GM21619 (cell line): ENCODE data around the gene IQCC.
"Not testable (repeated sequence)": the region's sequence is repeated elsewhere in the genome, so short reads cannot be mapped to it uniquely, and the experiment has no call there.

Source experiments
- ATAC-seq: cut with Tn5 transposase; IDR thresholded peaks from one replicate; pipeline ENCODE4 v1.9.1; 2021; ENCODE audit not compliant: unreplicated experiment

The IQCC gene

GRCh38 chr1:32205401-32206370 is at the start of gene IQCC:
Gene IQCC, plus strand, starts transcription at chr1:32205671. Its CDS starts 11 bp downstream, at chr1:32205682.
- peak; percentile 41 for ATAC-seq

GRCh38 chr1:32159189-32159588 is 46.3 kb upstream of the IQCC start:
- ATAC-seq, result no peak

- ATAC-seq, result no peak
Observed at GRCh38 chr1:32163405-32163804, 42.1 kb upstream of the IQCC start.

- not testable (repeated sequence) for ATAC-seq
Observed at GRCh38 chr1:32165633-32166032, 39.8 kb upstream of the IQCC start.

GRCh38 chr1:32170991-32171390 is 34.5 kb upstream of the IQCC start:
- no peak for ATAC-seq

GRCh38 chr1:32172621-32173245 is 32.7 kb upstream of the IQCC start:
- no peak for ATAC-seq

GRCh38 chr1:32178380-32179192 is 26.9 kb upstream of the IQCC start:
- ATAC-seq, result no peak

- ATAC-seq, result no peak
Observed at GRCh38 chr1:32179193-32179442, 26.4 kb upstream of the IQCC start.

GRCh38 chr1:32179443-32180185 is 25.9 kb upstream of the IQCC start, which contains the start of gene TXLNA:
Gene TXLNA, plus strand, starts transcription at chr1:32179675. Its CDS starts 671 bp downstream, at chr1:32180346.
- ATAC-seq, result peak; percentile 80

GRCh38 chr1:32180186-32181060 is 25.0 kb upstream of the IQCC start:
- ATAC-seq, result no peak

- ATAC-seq, result no peak
Observed at GRCh38 chr1:32181065-32181464, 24.4 kb upstream of the IQCC start.

- no peak for ATAC-seq
Observed at GRCh38 chr1:32181563-32181962, 23.9 kb upstream of the IQCC start.

GRCh38 chr1:32182060-32182459 is 23.4 kb upstream of the IQCC start:
- ATAC-seq, result no peak

GRCh38 chr1:32184650-32185049 is 20.8 kb upstream of the IQCC start:
- ATAC-seq, result no peak

- ATAC-seq, result no peak
Observed at GRCh38 chr1:32186077-32186476, 19.4 kb upstream of the IQCC start.

GRCh38 chr1:32186491-32186890 is 19.0 kb upstream of the IQCC start:
- no peak for ATAC-seq

GRCh38 chr1:32187850-32188249 is 17.6 kb upstream of the IQCC start:
- no peak for ATAC-seq

- ATAC-seq, result no peak
Observed at GRCh38 chr1:32192220-32192948, 13.1 kb upstream of the IQCC start.

- ATAC-seq, result no peak
Observed at GRCh38 chr1:32194984-32195383, 10.5 kb upstream of the IQCC start.
